GM12874 (cell line): ENCODE results near the gene NRSN2.
A peak's percentile ranks its signal among the peaks of the same experiment; 100 is the strongest.

Source experiments
- TF ChIP-seq, protein P1 (sequence below): IDR thresholded peaks from 2 replicates; pipeline ENCODE4 v1.5.1; 2011; ENCODE audit warnings: low read depth, mild to moderate bottlenecking, control low read depth, low read length, moderate library complexity; ENCODE audit not compliant: insufficient read depth

Gene NRSN2

DNA sequence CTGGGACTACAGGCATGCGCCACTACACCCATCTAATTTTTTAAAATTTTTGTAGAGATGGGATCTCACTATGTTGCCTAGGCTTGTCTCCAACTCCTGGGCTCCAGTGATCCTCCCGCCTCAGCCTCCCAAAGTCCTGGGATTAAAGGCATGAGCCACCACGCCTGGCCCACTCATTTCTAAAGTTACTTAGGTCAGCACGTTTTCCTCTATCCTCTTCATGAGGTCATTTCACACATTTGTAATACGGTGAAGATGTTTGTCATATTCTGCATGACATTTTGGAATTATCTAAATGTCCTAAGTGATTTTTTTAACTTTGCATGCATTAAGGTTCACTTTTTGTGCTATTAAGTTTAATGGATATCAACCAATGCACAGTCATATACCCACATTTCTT is 33.5 kb upstream of the NRSN2 start:
- TF ChIP-seq, protein P1, sequence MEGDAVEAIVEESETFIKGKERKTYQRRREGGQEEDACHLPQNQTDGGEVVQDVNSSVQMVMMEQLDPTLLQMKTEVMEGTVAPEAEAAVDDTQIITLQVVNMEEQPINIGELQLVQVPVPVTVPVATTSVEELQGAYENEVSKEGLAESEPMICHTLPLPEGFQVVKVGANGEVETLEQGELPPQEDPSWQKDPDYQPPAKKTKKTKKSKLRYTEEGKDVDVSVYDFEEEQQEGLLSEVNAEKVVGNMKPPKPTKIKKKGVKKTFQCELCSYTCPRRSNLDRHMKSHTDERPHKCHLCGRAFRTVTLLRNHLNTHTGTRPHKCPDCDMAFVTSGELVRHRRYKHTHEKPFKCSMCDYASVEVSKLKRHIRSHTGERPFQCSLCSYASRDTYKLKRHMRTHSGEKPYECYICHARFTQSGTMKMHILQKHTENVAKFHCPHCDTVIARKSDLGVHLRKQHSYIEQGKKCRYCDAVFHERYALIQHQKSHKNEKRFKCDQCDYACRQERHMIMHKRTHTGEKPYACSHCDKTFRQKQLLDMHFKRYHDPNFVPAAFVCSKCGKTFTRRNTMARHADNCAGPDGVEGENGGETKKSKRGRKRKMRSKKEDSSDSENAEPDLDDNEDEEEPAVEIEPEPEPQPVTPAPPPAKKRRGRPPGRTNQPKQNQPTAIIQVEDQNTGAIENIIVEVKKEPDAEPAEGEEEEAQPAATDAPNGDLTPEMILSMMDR, result no peak

DNA sequence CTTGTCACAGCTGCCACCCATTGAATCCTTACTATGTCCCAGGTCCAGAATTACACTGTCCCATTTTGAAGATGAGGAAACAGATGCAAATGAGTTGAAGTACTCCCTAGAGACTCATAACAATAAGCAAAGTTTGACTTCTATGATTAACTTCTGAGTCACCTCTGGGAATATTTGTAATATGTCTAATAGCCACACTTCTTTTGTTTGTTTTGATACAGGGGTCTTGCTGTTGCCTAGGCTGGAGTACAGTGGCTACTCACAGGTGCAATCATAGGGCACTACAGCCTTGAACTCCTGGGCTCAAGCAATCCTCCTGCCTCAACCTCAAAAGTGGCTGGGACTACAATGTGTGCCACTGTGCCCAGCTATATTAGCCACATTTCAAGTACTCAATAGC is 33.0 kb upstream of the NRSN2 start:
- TF ChIP-seq, protein P1, result no peak

DNA sequence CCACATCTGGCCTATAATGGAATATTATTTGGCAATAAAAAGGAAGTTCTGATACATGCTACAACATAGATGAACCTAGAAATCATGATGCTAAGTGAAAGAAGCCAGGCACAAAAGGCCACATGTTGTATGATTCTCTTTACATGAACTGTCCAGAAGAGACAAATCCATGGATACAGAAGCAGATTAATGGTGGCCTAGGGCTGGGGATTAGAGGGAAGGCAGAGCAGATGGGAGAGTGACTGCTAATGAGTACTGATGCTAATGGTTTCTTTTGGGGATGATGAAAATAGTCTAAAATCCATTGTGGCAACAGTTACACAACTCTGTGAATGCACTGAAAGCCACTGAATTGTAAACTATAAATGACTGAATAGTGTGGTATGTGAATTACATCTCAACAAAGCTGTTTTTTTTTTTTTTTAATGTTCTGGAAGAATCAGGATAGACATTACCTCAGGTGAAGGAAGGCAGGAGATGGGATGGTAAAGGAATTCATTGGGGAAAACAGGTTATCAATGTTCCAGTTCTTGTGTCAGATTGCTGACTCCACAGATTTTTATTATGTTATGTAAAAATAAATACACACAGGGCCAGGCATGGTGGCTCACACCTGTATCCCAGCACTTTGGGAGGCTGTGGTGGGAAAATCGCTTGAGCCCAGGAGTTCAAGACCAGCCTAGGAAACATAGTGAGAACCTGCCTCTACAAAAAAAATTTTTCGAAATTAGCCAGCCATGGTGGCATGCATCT is 30.4 kb upstream of the NRSN2 start:
- TF ChIP-seq, protein P1, result no peak

DNA sequence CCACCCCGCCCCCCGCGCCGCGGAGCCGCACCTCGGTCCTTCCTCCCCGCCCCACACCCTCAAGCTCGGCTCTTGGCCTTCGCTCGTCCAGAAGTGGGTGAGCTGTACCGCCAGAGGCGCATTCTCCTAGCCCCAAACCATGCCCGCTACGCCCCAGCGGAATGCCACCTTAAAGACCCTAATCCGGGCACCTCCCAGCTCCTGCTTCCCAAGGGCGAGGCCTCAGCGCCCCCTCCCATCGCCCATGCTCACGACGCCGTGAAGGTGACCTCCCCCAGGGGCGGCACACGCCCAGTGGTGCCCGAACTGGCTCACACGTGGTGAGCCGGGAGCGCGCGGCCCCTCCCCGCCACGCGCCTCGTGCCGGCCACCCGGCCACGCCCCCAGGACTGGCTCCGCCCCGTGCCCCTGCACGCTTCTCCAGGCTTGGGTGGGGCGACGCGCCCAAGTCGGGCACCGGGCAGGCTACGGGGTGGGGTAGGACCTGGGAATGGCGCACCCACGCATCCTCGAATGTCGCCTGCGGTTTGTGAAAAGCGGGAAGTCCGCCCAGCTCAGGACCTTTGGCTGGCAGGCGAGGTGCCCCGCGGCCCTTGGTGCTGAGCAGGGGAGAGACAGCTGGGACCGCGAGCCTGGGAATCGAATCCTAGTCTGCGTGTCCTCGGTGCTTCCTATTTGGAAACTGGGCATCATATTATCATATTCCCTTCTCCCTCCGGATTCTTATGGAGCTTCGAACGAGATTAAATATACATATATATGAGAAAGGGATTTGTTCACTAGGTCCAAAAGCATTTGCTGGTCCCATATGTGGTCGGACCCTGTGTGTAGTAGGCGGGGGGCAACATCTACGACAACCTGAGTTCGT is 22.5 kb upstream of the NRSN2 start:
- TF ChIP-seq, protein P1, result peak; percentile 53

DNA sequence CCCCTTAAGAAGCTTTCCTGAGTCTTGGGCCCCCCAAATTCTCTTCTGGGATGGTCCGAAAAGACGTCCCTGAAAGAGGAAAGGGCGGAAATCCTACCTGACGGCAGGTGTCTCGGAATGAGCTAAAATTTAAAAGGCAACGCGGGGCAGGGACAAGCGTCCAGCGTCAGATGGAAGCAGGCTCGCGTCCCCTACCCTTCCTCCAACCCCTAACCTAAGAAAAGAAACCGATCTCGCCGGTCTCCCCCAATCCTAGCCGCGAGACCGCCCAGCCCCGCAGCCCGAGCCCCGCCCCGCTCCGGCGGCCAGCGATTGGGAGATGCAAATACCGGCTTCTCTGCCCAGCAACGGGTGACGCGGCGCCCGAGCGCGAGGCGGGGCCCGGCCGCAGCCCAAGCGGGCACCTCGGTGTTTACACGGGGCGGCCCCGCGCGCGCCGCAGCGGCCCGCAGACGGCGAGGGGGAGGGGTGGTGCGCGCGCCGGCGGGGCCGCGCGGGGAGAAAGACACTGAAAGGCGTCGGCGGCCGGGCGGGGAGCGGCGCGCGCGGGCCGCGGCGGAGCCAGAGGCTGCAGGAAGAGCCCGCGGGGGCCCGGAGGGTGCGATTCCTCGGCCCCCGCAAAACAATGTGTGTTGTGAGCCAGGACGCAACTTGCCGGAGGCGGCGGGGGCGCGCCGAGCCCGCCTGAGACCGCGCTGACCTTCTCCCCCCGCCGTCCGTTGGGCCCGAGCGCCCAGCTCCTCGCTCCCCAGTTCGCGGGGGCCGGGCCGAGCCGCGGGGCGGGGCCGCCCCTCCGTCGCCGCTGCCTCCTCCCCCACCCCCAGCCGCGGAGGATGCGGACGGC is 21.6 kb upstream of the NRSN2 start, which contains the start of gene SOX12:
SOX12 (plus strand) TSS at position 508 of the 844 bp plus-strand sequence. CDS start 373 bp downstream, outside the sequence.
- TF ChIP-seq, protein P1, result no peak

DNA sequence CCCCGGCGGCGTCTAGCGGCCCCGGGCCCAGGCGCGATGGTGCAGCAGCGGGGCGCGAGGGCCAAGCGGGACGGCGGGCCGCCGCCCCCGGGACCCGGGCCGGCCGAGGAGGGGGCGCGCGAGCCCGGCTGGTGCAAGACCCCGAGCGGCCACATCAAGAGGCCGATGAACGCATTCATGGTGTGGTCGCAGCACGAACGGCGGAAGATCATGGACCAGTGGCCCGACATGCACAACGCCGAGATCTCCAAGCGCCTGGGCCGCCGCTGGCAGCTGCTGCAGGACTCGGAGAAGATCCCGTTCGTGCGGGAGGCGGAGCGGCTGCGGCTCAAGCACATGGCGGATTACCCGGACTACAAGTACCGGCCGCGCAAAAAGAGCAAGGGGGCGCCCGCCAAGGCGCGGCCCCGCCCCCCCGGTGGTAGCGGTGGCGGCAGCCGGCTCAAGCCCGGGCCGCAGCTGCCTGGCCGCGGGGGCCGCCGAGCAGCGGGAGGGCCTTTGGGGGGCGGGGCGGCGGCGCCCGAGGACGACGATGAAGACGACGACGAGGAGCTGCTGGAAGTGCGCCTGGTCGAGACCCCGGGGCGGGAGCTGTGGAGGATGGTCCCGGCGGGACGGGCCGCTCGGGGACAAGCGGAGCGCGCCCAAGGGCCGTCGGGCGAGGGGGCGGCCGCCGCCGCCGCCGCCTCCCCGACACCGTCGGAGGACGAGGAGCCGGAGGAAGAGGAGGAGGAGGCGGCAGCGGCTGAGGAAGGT is 20.8 kb upstream of the NRSN2 start:
- TF ChIP-seq, protein P1, result 0 out of 2 replicates have a peak, but pooled peaks have one; percentile 6
